ENCODE results near the gene PRR20A.
"Not testable (repeated sequence)": the region's sequence is repeated elsewhere in the genome, so short reads cannot be mapped to it uniquely, and the experiment has no call there.

GRCh38 chr13:57148106-57148505 is 7.4 kb downstream of the PRR20A start:
- TF ChIP-seq CTCF (IDR thresholded peaks at IDR 0.05; ENCODE audit: extremely low read depth in 1 of 2, insufficient read depth in 1 of 2, low read depth in 1 of 2, low read length in 2 of 2); POLR2AphosphoS5 (IDR thresholded peaks at IDR 0.05; ENCODE audit: insufficient read depth, low read depth, low read length); EZH2 (IDR thresholded peaks at IDR 0.05; ENCODE audit: borderline replicate concordance, low read depth, low read length, severe bottlenecking); POLR2A (IDR thresholded peaks at IDR 0.05; ENCODE audit: low read depth, low read length); JUN (IDR thresholded peaks at IDR 0.05; ENCODE audit: borderline replicate concordance, insufficient read depth, insufficient read length, low read depth); MYC (IDR thresholded peaks at IDR 0.05; ENCODE audit: low read depth, low read length); MAX (IDR thresholded peaks at IDR 0.05; ENCODE audit: insufficient read depth, insufficient read length): not testable (repeated sequence)

Measured in endothelial cell of umbilical vein (primary cell).